GM18867 (cell line): ENCODE results near the gene CENPP.
"Not testable (repeated sequence)": the region's sequence is repeated elsewhere in the genome, so short reads cannot be mapped to it uniquely, and the experiment has no call there.

Experiments used
- ATAC-seq: cut with Tn5 transposase; IDR thresholded peaks from one replicate; pipeline ENCODE4 v1.9.1; 2021; ENCODE audit warnings: mild to moderate bottlenecking, moderate library complexity; ENCODE audit not compliant: unreplicated experiment

Gene CENPP

DNA sequence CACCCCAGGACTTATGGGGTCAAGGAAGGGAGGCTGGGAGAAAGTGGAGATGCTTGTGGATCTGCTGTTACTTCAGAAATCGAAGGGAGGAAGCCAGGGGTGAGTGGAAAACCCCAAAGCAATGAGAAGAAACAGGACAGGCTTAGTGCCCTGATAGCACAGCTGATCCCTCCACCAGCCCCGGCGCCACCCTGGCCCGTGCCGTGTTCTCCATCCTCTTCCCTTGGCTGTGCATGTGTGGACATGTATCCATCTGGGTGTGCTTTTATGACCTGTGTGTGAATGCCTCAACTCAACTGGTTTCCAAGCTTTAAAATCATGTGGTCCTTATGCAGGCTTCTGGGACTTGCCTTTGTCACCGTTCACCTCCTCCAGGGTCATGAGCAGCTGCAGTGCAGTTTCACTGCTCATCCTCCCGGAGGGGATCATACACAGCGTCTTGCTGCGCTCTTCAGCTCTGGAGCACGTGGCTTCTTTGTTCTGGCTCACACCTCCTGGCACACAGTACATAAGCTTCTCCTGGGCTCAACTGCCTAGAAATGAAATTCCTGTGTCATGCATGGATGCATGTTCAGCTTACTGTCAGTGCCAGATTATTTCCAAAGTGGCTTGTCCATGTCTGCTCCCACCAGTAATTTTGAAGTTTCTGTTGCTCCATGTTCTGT, 286.0 kb downstream of the CENPP start:
- ATAC-seq, result no peak

DNA sequence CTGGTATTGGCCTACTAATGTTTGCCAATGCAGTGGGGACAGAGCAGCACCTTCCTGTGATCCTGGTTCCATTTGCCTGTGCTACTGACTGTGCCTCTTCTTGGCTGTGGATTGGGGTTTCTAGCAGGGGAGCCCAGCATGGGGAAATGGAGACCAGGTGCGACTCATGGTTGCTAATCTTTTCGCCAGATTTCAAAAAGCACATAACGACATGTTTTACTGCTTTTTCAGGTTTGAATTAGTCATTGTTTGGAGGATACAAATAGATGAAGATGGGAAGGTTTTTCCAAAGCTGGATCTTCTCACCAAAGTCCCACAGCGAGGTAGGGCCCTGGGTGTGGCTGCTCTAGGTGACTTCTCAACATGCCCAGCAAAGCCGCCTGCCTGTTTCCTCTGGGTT, 286.5 kb downstream of the CENPP start:
- no peak for ATAC-seq

- ATAC-seq, result no peak
Measured at GRCh38 chr9:92612816-92613215, 287.1 kb downstream of the CENPP start.

GRCh38 chr9:92613268-92614122, 287.7 kb downstream of the CENPP start:
- no peak for ATAC-seq

DNA sequence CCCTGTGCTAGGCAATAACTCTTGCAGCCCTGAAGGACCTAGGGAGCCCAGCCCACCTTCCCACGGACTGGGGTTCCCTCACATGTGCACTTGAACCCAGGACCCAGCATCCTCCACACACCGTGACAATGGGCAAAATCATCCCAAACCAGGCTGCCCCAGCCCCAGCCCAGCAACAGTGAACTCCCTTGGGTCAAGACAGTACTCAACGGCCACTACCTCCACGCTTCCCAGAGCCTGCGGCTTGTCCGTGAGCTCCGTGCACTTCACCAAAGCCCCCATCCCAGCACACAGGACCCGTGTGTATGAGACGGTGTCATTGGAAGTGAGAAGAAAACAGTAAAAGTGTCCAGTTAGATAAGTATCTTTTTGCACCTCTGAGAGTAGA, 288.4 kb downstream of the CENPP start:
- ATAC-seq, result no peak

- ATAC-seq, result no peak
Measured at GRCh38 chr9:92614763-92615461, 289.2 kb downstream of the CENPP start.

- no peak for ATAC-seq
Measured at GRCh38 chr9:92615790-92616189, 290.0 kb downstream of the CENPP start.

DNA sequence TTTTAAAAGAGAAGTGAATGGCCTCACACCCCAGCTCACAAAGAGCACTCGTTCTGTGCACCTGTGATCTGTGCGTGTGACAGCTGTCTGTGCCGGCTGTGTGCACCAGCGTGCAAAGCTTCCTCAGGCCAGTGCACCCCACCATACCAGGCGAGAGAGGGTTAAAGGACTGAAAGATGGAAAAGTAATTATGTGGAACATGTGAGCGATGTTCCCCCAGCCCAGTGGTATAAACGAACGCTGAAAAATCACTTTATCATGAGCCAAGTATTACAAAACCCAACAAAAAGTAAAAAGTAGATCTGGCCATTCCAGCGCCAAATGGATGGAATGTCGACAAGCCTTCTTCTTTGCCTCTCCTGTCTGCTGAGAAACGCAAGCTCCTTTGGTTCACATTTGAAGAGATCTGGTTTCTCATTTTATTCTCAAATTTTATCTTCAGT, 290.5 kb downstream of the CENPP start:
- no peak for ATAC-seq

- ATAC-seq, result no peak
Measured at GRCh38 chr9:92616655-92617111, 290.9 kb downstream of the CENPP start.

- no peak for ATAC-seq
Measured at GRCh38 chr9:92617195-92617813, 291.6 kb downstream of the CENPP start.

- no peak for ATAC-seq
Measured at GRCh38 chr9:92617951-92618510, 292.3 kb downstream of the CENPP start.

DNA sequence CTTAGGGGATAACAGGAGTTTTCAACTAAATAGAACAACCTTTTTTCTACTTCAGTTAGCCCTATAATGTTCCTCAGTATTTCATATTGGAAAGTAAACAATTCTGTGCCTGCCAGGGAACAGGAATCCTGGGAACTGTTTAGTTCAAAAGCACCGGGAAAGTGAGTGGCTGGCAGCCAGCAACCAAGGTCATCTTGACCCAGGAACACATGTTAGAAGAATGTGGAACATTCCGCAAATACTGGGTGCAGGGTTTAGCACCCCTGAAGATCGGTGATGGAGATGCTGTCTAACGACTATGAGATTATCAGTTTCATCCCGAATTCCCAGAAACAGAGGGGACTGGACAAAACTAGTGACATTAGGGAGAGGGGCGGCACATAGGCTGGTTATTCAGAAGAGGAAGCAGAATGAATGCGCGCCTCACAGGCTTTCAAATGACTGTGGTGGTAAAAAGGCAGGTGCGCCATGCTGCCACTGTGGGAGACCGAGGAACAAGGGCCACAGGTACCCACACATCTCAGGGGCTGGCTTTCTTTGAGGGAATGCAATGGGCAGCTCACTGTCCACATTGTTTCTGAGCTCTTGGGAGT, 293.0 kb downstream of the CENPP start:
- no peak for ATAC-seq

DNA sequence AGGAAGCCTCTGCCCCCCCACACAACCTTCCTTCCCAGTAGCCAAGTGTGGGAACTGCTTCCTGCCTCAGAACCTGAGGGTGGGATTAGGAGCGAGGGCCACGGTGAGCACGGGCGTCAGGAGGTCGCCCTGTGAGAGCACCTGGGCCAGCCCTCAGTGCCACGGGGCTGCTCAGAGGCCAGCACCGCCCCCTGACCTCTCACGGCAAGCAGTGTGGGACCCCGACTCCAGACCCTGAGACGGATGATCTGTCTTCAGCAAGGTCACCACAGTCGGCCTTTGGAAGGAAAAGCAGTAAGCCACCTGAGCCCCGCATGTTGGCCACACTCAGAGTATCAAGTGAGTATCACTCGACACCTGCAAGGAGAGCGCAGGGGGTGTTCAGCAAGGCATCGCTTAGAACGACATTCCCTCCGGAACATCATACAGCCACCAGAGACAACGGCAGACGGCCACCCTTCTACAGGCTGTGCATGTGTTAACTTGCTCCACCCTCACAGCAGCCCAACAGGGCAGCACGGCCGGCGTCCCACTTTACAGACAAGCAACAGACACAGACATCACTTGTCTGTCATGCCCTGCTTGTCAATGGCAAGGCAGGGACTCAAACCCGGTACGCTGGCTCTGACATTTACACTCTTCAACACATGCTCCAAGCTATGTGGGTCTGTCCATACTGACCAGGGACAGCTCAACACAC, 294.0 kb downstream of the CENPP start:
- no peak for ATAC-seq

DNA sequence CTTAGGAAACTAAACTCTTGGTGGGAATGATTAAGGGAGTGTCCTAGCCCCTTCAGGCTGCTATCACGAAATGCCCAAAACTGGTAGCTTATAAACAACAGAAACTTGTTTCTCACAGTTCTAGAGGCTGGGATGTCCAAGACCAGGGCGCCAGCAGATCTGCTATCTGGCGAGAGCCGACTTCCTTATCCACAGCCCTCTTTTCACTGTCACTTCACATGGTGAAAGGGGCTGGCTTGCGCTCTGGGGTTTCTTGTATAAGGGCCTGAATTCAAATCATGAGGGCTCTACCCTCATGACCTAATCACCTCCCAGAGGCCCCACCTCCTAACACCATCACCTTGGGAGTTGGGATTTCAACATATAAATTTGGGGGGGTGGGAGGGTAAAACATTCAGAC, 295.1 kb downstream of the CENPP start:
- ATAC-seq, result no peak

DNA sequence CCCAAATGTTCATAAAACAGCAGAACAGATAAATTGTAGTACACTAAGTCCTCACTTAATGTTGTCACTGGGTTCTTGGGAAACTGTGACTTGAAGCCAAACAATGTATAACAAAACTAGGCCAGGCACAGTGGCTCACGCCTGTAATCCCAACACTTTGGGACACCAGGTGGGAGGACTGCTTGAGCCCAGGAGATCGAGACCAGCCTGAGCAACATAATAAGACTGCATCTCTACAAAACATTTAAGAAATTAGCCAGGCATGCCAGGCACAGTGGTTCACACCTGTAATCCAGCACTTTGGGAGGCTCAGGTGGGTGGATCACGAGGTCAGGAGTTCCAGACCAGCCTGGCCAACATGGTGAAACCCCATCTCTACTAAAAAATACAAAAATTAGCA, 298.2 kb downstream of the CENPP start:
- ATAC-seq, result not testable (repeated sequence)

GRCh38 chr9:92626484-92626883, 300.7 kb downstream of the CENPP start:
- no peak for ATAC-seq

GRCh38 chr9:92627651-92628050, 301.9 kb downstream of the CENPP start:
- ATAC-seq, result no peak

- no peak for ATAC-seq
Measured at GRCh38 chr9:92631452-92632343, 305.9 kb downstream of the CENPP start.

DNA sequence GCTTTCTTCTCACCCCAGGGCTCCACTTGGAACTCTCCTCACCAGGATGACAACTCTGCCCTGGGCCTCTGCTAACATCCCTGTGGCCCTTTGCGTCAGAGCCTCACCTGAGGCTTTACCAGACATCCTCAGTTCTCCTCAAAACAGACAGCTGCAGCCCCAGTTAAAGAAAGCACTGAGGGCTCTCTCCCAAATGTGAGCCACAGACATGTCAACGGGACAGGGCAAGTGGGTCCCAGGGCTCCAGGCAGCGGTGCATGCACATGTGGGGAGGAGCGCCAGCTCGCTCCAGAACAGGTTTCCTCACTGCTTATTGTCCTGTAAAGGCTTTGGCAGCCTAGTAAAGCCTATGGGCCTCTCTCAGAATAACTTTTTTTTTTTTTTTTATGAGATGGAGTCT, 306.9 kb downstream of the CENPP start:
- no peak for ATAC-seq
